NCI-H187 treated with DMSO at 0.1 percent for 48 hours (cell line): Measurements from ENCODE around the gene NOTCH1.
"Not testable (repeated sequence)": the region's sequence is repeated elsewhere in the genome, so short reads cannot be mapped to it uniquely, and the experiment has no call there.

Experiments
- DNase-seq: peaks from one replicate; lab custom pipeline; 2025; lab: John Stamatoyannopoulos, UW

NOTCH1 gene

GRCh38 chr9:136564379-136564988, 18.6 kb upstream of the NOTCH1 start:
- no peak for DNase-seq

GRCh38 chr9:136563646-136564325, 17.9 kb upstream of the NOTCH1 start:
- no peak for DNase-seq

GRCh38 chr9:136562746-136563495, 17.1 kb upstream of the NOTCH1 start:
- DNase-seq: no peak

GRCh38 chr9:136561779-136562178, 15.9 kb upstream of the NOTCH1 start:
- DNase-seq: no peak

GRCh38 chr9:136560586-136560985, 14.7 kb upstream of the NOTCH1 start:
- DNase-seq: no peak

GRCh38 chr9:136559371-136559770, 13.5 kb upstream of the NOTCH1 start:
- DNase-seq: not testable (repeated sequence)

- DNase-seq: not testable (repeated sequence)
Measured at GRCh38 chr9:136558846-136559245, 13.0 kb upstream of the NOTCH1 start.

- DNase-seq: no peak
Measured at GRCh38 chr9:136558373-136558772, 12.5 kb upstream of the NOTCH1 start.

GRCh38 chr9:136557036-136557435, 11.2 kb upstream of the NOTCH1 start:
- DNase-seq: no peak

GRCh38 chr9:136556166-136556565, 10.3 kb upstream of the NOTCH1 start:
- DNase-seq: no peak

GRCh38 chr9:136554870-136555269, 9.0 kb upstream of the NOTCH1 start:
- no peak for DNase-seq

- DNase-seq: no peak
Measured at GRCh38 chr9:136553581-136553980, 7.7 kb upstream of the NOTCH1 start.

- no peak for DNase-seq
Measured at GRCh38 chr9:136552117-136552703, 6.4 kb upstream of the NOTCH1 start.

GRCh38 chr9:136551401-136552116, 5.7 kb upstream of the NOTCH1 start:
- no peak for DNase-seq

- no peak for DNase-seq
Measured at GRCh38 chr9:136550439-136551289, 4.8 kb upstream of the NOTCH1 start.

GRCh38 chr9:136549010-136549980, 3.4 kb upstream of the NOTCH1 start:
- DNase-seq: no peak

- no peak for DNase-seq
Measured at GRCh38 chr9:136547508-136548215, 1.8 kb upstream of the NOTCH1 start.

GRCh38 chr9:136546697-136547501, 1.1 kb upstream of the NOTCH1 start:
- no peak for DNase-seq

- no peak for DNase-seq
Measured at GRCh38 chr9:136545692-136545964, 220 bp downstream of the NOTCH1 start.
